CD14-positive monocyte (primary cell): ENCODE results near the gene ZNF687. TPM values are rescaled to one million over a fixed set of nuclear protein-coding genes. Genes with fewer than 3 reads are reported as not detected.
A peak's percentile ranks its signal among the peaks of the same experiment; 100 is the strongest.

Experiments
- DNase-seq, 3 donors: peaks; one replicate each; pipeline ENCODE4 v3.0.0-alpha.2; 2011 to 2022
- H2AFZ ChIP-seq: 2 replicates; pipeline ENCODE4 v1.6.0; 2012; ENCODE audit warnings: mild to moderate bottlenecking, low read depth, low read length, inconsistent platforms; ENCODE audit not compliant: insufficient read depth, poor library complexity, severe bottlenecking
- H3K27ac ChIP-seq, 2 donors: 1 replicate in 1 of 2; 2 replicates in 1 of 2; pipeline ENCODE4 v1.5.1; 2012 to 2013; ENCODE audit warnings: low read length in 2 of 2, control low read depth in 1 of 2, inconsistent platforms in 1 of 2, low read depth in 1 of 2, mild to moderate bottlenecking in 1 of 2
- H3K27me3 ChIP-seq, 2 donors: one replicate each; pipeline versions ENCODE4 v1.6.0 to v1.6.1; 2011 to 2013; ENCODE audit warnings: low read length in 2 of 2; ENCODE audit not compliant: control insufficient read depth in 2 of 2, insufficient read depth in 2 of 2
- H3K36me3 ChIP-seq, 2 donors: replicated peaks in 1 of 2; 1 replicate in 1 of 2; 2 replicates in 1 of 2; pipeline versions ENCODE4 v1.5.1 to v1.6.1; 2012 to 2013; ENCODE audit warnings: low read length in 2 of 2, control low read depth in 1 of 2, inconsistent platforms in 1 of 2, mild to moderate bottlenecking in 1 of 2; ENCODE audit not compliant: insufficient read depth in 2 of 2, control insufficient read depth in 1 of 2
- H3K4me1 ChIP-seq, 2 donors: 1 replicate in 1 of 2; 2 replicates in 1 of 2; pipeline versions ENCODE4 v1.5.1 to v1.6.1; 2012 to 2013; ENCODE audit warnings: low read length in 2 of 2, control low read depth in 1 of 2, inconsistent platforms in 1 of 2, mild to moderate bottlenecking in 1 of 2, moderate library complexity in 1 of 2; ENCODE audit not compliant: insufficient read depth in 2 of 2, control insufficient read depth in 1 of 2
- H3K4me2 ChIP-seq: replicated peaks from 2 replicates; pipeline ENCODE3; 2012; ENCODE audit warnings: low read length, moderate library complexity, mild to moderate bottlenecking; ENCODE audit not compliant: poor library complexity, severe bottlenecking; ENCODE audit errors: extremely low read depth
- H3K4me3 ChIP-seq, 3 experiments: fragments of 200-600 bp in 1 of 3; sonication (generic) in 1 of 3; replicated peaks in 1 of 3; 1 replicate in 2 of 3; 2 replicates in 1 of 3; pipeline ENCODE4 v1.5.1; 2011 to 2013; ENCODE audit warnings: low read length in 3 of 3, mild to moderate bottlenecking in 3 of 3, control low read depth in 2 of 3, low read depth in 2 of 3, inconsistent platforms in 1 of 3, moderate library complexity in 1 of 3
- H3K79me2 ChIP-seq: 2 replicates; pipeline ENCODE4 v1.6.0; 2012; ENCODE audit warnings: mild to moderate bottlenecking, control low read depth, inconsistent platforms, low read length, moderate library complexity; ENCODE audit not compliant: insufficient read depth
- H3K9ac ChIP-seq: 2 replicates; pipeline ENCODE4 v1.6.0; 2017; ENCODE audit warnings: low read length, mild to moderate bottlenecking; ENCODE audit not compliant: insufficient read depth, poor library complexity, severe bottlenecking
- H3K9me3 ChIP-seq, 2 donors: replicated peaks in 1 of 2; 1 replicate in 1 of 2; 2 replicates in 1 of 2; pipeline versions ENCODE4 v1.5.1 to v1.6.1; 2012 to 2013; ENCODE audit warnings: low read length in 2 of 2, control low read depth in 1 of 2; ENCODE audit not compliant: control insufficient read depth in 1 of 2, insufficient read depth in 1 of 2
- H4K20me1 ChIP-seq: 2 replicates; pipeline ENCODE4 v1.6.0; 2012; ENCODE audit warnings: mild to moderate bottlenecking, low read length, control low read depth, moderate library complexity; ENCODE audit not compliant: insufficient read depth
- H3K27ac Mint-ChIP-seq, 7 donors: one replicate each; pipeline ENCODE4 v1.8.0; 2020; ENCODE audit warnings: mild to moderate bottlenecking in 7 of 7, mixed read lengths in 7 of 7, moderate library complexity in 6 of 7, inconsistent platforms in 2 of 7
- H3K27me3 Mint-ChIP-seq, 3 donors: one replicate each; pipeline ENCODE4 v1.8.0; 2021 to 2022; ENCODE audit warnings: low read depth in 3 of 3, mild to moderate bottlenecking in 3 of 3, mixed read lengths in 3 of 3, moderate library complexity in 3 of 3, inconsistent platforms in 1 of 3
- H3K36me3 Mint-ChIP-seq, 2 donors: one replicate each; pipeline ENCODE4 v1.8.0; 2020; ENCODE audit warnings: mixed read lengths in 2 of 2, inconsistent platforms in 1 of 2, mild to moderate bottlenecking in 1 of 2
- H3K4me1 Mint-ChIP-seq: one replicate; pipeline ENCODE4 v1.8.0; 2020; ENCODE audit warnings: mild to moderate bottlenecking, mixed read lengths
- H3K4me3 Mint-ChIP-seq, 2 donors: one replicate each; pipeline ENCODE4 v1.8.0; 2020; ENCODE audit warnings: mild to moderate bottlenecking in 2 of 2, mixed read lengths in 2 of 2, moderate library complexity in 1 of 2
- H3K9me3 Mint-ChIP-seq, 7 donors: one replicate each; pipeline ENCODE4 v1.8.0; 2020 to 2022; ENCODE audit warnings: mixed read lengths in 7 of 7, mild to moderate bottlenecking in 6 of 7, moderate library complexity in 6 of 7, inconsistent platforms in 2 of 7
- WGBS: methylation state at CpG from one replicate; pipeline ENCODE4 v1.1.5; 2013; ENCODE audit warnings: missing lambda C conversion rate; ENCODE audit not compliant: insufficient coverage; 5-methylcytosine and 5-hydroxymethylcytosine counted together
- intact Hi-C, 2 donors: fragments of 100-400 bp; cut with micrococcal nuclease; formaldehyde crosslinking; loops; one replicate each; pipeline versions ENCODE4 v1.15.0 to v1.15.1; 2023
- polyA plus RNA-seq, 3 donors: library from polyadenylated mRNA; depleted of rRNA in 1 of 3; unstranded in 2 of 3; stranded (reverse) in 1 of 3; fragments of 300-500 nt in 2 of 3; fragments of >200 nt in 1 of 3; fragmentation: Illumina TruSeq in 2 of 3; gene quantifications; 1 replicate in 2 of 3; 2 replicates in 1 of 3; pipeline ENCODE4 v1.2.3, GENCODE V29; 2012 to 2021
- TF ChIP-seq, protein P1 (sequence below): fragments of 200-600 bp; IDR thresholded peaks from one replicate; pipeline ENCODE4 v1.8.0; 2022; ENCODE audit warnings: antibody characterized with exemption, mild to moderate bottlenecking

ZNF687 gene
- polyA plus RNA-seq, 3 donors: 1.3 to 26.5 (median 1.8) TPM

DNA sequence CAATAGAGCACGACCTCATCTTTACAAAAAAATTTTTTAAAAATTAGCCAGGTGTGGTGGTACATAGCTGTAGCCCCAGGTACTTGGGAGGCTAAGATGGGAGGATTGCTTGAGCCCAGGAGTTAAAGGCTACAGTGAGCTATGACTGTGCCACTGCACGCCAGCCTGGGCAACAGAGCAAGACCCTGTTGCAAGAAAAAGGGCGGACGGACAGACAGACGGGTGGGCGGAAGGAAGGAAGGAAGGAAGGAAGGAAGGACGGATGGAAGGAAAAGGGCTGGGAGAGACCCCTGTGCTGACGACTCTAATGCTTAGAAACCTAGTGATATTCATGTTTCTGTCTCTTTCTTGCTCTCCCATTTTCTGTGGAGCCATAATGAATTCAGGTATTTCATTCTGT is 30.7 kb downstream of the ZNF687 start:
- no peak overlapping the region for H3K4me3 Mint-ChIP-seq
- no peak overlapping the region for H2AFZ ChIP-seq
- intact Hi-C loops: no loop called here
- peaks cover 85 to 94% of the 10 kb centered on the region in 2 donors for H3K36me3 Mint-ChIP-seq
- peaks cover 95 to 97% of the 10 kb centered on the region in 2 donors for H3K36me3 ChIP-seq
- H3K9ac ChIP-seq: no peak overlapping the region
- no peak for DNase-seq
- H3K79me2 ChIP-seq: peaks cover 79% of the 10 kb centered on the region
- H4K20me1 ChIP-seq: peaks cover 90% of the 10 kb centered on the region
- peak overlapping the region; percentile 88 to 99 (median 96) for H3K27ac Mint-ChIP-seq
- peaks cover 24% of the 10 kb centered on the region for H3K4me1 Mint-ChIP-seq
- H3K27ac ChIP-seq: peak overlapping the region; percentile 77 to 93
- TF ChIP-seq, protein P1, sequence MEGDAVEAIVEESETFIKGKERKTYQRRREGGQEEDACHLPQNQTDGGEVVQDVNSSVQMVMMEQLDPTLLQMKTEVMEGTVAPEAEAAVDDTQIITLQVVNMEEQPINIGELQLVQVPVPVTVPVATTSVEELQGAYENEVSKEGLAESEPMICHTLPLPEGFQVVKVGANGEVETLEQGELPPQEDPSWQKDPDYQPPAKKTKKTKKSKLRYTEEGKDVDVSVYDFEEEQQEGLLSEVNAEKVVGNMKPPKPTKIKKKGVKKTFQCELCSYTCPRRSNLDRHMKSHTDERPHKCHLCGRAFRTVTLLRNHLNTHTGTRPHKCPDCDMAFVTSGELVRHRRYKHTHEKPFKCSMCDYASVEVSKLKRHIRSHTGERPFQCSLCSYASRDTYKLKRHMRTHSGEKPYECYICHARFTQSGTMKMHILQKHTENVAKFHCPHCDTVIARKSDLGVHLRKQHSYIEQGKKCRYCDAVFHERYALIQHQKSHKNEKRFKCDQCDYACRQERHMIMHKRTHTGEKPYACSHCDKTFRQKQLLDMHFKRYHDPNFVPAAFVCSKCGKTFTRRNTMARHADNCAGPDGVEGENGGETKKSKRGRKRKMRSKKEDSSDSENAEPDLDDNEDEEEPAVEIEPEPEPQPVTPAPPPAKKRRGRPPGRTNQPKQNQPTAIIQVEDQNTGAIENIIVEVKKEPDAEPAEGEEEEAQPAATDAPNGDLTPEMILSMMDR: no peak
- 93% methylated on average over 6 of the region's 8 CpGs for WGBS
- peaks cover 18% of the 10 kb centered on the region in 2 donors for H3K4me1 ChIP-seq
- no peaks in the 10 kb centered on the region for H3K27me3 ChIP-seq
- H3K4me3 ChIP-seq: no peak overlapping the region
- H3K9me3 Mint-ChIP-seq: peaks cover 0 to 5% (median 0%) of the 10 kb centered on the region in 7 donors
- no peak overlapping the region for H3K4me2 ChIP-seq
- peaks cover 0 to 2% (median 0%) of the 10 kb centered on the region in 3 donors for H3K27me3 Mint-ChIP-seq
- no peaks in the 10 kb centered on the region for H3K9me3 ChIP-seq

DNA sequence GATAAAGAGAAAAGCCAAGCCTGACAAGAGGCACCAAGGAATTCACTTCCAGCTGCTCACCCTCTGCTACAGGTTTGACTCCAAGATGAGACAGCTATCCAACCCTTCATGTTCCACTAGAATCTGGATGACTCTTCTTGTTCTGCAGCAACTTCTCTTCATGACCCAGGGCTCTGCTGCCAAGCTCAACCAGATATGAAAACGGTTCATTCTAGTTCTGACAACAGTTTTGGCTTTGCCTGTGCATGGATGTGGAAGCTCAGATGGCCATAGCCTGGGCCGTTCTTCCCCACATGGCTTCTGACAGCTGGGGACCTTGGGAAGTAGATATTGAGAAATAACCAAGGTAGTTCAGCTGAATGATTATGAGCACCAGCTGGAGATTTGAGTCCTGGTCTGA is 31.4 kb downstream of the ZNF687 start:
- intact Hi-C loops: no loop called here
- H3K4me3 ChIP-seq: no peak overlapping the region
- DNase-seq: no peak
- TF ChIP-seq, protein P1: no peak
- peaks cover 79% of the 10 kb centered on the region for H3K79me2 ChIP-seq
- no peak overlapping the region for H3K4me2 ChIP-seq
- H3K27me3 Mint-ChIP-seq: peaks cover 0 to 2% (median 0%) of the 10 kb centered on the region in 3 donors
- no peak overlapping the region for H3K9ac ChIP-seq
- peaks cover 0 to 3% (median 0%) of the 10 kb centered on the region in 7 donors for H3K9me3 Mint-ChIP-seq
- 100% methylated on average over 2 of the region's 2 CpGs for WGBS
- peak overlapping the region; percentile 57 to 99 (median 96) for H3K27ac Mint-ChIP-seq
- no peak overlapping the region for H2AFZ ChIP-seq
- peaks cover 78 to 92% of the 10 kb centered on the region in 2 donors for H3K36me3 Mint-ChIP-seq
- H3K9me3 ChIP-seq: no peaks in the 10 kb centered on the region
- H4K20me1 ChIP-seq: peaks cover 85% of the 10 kb centered on the region
- H3K4me1 Mint-ChIP-seq: peaks cover 24% of the 10 kb centered on the region
- peak overlapping the region in 1 of 2 donors; percentile 93 for H3K27ac ChIP-seq
- no peak overlapping the region for H3K4me3 Mint-ChIP-seq
- peaks cover 90 to 93% of the 10 kb centered on the region in 2 donors for H3K36me3 ChIP-seq
- H3K27me3 ChIP-seq: no peaks in the 10 kb centered on the region
- H3K4me1 ChIP-seq: peaks cover 18% of the 10 kb centered on the region in 2 donors
